HG03575 (cell line): Measurements from ENCODE around the gene REEP3.

Experiments used
- ATAC-seq: cut with Tn5 transposase; IDR thresholded peaks from one replicate; pipeline ENCODE4 v1.9.1; 2021; ENCODE audit not compliant: unreplicated experiment, insufficient number of reproducible peaks, low FRiP score; ENCODE audit errors: extremely low read depth

The REEP3 gene

DNA sequence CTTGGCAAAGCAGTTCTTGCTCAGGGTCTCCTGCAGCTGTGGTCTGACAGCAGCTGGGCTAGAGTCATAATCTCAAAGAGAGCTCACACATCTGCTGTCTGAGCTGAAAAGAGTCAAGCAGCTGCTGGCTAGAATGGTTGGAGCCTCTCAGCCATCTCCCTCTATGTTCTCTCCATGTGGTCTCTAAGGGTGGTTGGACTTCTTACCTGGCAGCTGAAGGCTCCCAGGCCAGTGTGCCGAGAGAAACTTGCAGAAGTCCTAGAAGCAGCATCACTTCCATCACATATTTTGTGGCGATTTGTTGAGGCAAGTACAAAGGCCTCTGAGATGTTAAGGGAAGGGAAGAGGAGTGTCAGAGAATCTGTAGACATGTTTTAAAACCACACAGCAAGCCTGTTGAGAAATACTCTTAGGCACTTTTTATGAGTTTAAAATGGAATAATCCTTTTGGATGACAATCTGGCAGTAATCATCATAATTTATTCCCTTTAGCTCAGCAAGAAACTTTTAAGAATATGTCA, 93.2 kb downstream of the REEP3 start:
- no peak for ATAC-seq

DNA sequence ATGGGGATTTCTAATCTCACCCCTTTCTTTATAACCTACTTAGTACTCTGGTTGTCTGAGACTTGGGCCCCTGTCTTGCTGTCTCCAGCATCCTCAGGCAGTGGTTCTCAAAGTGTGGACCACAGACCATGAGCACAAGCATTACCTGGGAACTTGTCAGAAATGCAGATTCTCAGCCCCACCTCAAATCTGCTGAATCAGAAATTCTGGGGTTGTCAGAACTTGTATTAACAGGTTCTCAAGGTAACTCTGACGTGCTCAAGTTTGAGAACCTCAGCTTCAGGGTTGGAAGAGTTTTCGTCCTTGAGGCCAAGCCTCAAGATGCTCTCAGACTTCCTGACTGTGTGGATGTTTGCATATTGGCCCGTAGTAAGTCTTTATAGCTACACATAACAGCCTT, 97.4 kb downstream of the REEP3 start:
- ATAC-seq, result no peak

DNA sequence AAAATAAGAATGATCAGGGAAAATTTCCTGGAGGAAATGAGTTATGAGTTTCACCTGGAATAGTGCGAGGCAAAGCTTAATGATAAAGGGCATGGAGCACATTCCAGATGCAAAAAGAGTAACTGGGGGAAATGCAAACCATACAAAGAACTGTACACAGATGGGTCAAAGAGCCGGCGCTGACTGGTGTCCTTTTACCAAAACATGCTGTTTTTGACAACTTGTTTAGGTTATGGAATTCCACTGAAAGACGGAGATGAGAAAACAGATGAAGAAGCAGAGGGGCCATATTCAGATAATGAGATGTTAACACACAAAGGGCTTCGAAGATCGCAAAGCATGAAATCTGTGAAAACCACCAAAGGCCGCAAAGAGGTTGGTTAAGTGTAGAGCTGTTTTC, 98.2 kb downstream of the REEP3 start:
- ATAC-seq, result no peak

- ATAC-seq, result no peak
These were observed 100.9 kb downstream of the REEP3 start for GRCh38 chr10:63622097-63622496.

GRCh38 chr10:63624701-63625100, 103.5 kb downstream of the REEP3 start:
- ATAC-seq, result no peak

- ATAC-seq, result no peak
These were observed 106.2 kb downstream of the REEP3 start for GRCh38 chr10:63627396-63627795.

- no peak for ATAC-seq
These were observed 106.7 kb downstream of the REEP3 start for GRCh38 chr10:63627881-63628296.

DNA sequence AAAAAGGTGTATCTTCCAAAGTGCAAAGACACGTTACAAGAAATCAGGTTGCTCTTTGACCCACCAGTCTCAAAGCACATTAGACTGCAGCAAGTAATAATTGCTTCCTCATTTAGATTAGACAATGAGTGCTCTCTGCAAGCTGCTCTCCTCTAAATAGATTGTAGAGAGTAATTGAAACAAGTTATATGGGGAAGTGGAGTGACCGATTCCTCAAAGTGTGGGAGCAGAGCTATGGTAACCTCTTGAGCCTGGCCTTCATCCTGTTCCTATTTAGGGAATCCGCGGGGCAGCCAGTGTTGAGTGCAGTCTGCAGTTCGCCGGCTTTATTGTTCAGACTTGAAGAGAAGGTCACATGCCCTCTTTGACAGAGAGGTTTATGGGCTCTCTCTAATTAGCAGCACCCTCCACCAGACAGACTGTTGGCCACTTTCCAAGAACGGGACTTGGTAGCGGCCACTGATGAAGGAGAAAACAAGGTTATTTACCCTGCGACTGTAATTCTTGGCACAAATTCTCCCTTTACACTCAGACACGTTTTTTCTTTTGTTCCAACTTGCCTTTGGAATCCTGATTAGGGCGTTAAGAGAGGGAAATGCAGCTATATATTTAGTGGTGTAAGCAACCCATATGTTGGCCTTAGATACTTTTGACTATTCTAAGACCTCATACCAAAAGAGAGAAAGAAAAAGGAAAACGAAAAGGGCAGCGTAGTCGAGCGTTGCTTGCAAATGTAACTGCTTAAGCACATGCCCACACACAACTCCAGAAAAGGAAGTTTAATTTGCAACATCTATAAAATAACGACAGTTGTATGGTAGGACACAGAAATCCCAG, 107.5 kb downstream of the REEP3 start:
- ATAC-seq, result peak; percentile 30

GRCh38 chr10:63629363-63630084, 108.3 kb downstream of the REEP3 start:
- ATAC-seq, result peak; percentile 23

DNA sequence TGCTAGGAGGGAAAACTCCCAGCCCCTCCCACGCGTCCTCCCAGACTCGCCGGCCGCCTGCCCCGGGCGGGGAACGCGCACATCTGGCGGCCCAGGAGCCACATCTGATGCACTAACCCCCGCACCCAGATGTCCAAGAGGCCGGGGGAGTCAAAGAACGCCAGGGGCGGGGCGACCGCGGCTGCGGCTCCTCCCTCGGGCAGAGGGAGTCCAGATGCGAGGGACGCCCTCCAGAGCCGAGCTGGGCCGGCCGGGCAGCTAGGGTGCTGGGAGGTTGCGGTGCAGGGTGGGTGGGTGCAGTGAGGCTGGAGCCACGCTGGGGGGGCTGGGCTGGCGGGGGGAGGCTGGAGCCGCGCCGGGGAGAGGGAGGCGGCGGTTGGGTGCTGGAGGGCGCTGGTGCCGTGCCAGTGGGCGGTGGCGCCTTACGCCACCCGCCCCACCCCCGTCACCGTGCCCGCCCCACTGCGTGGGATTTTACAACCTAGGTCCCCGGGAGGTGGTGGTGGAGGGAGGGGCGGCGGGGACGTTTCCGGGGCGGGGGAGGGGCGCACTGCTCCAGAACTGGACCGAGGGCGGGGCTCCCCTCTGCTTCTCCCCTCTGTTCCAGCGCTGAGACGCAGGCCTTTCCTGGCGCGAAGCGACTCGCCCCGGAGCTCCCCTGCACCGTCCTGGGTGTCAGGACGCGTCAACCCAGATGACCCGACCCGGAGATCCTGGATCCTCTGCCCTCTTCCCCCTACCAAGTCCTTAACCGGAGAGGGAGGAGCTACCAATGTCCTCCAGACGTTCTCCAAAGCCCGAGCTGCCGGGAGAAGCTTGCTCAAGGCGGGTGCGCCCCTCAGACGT, 109.1 kb downstream of the REEP3 start:
- ATAC-seq, result peak; percentile 34

GRCh38 chr10:63630931-63631680, 109.9 kb downstream of the REEP3 start:
- no peak for ATAC-seq

DNA sequence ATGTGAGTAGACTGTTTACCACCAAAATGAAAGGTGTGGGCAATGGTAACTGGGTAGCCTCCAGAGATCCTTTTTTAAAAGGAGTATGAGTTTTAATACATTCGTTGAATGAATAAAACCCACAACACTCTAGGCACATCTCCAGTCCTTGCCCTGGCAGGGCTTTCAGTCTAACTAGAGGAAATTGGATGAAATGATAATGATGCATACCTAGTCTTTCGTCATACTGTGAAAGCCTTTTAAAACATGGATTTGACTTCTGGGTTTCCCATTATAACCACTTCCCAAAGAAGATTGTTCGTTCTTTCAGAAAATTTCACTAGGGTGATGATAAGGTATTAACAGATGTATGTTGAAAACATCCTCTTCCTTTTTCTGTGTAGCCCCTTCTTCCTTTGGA, 110.8 kb downstream of the REEP3 start:
- ATAC-seq, result no peak

DNA sequence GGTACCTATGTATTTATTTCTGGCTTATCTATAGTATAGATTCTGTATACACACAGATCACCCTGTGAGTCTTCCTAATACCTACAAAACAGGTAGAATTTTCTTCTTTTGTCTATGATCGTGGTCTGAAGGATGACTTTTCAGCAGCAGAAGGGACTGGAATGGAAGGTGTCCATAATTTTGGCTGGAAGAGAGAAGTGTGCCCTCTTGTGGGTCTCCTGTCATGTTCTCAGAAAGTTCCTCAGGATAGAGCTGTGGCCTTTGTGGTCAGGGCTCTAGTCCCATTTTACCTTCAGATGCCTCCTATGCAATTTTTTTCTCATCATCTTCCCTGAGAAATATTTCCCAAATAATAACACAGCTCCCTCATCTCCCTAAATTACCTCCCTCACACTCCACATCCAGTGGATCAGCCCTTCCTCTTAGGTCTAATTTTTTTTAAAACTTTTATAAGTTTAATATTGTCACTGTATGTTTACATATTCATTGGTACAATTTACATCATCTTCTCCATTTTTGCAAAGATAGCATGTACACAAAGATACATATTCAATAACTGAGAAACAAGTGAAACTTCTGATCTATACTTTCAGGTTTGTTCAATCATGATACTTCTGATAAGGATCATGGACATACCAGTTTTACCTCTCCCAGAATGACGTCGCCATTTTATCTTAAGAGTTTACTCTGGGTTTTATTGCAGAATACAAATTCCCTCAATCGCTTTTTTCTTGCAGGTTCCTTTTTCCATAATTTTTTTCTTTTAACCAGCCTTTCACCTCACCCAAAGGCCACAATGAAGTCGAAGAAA, 112.7 kb downstream of the REEP3 start:
- no peak for ATAC-seq

DNA sequence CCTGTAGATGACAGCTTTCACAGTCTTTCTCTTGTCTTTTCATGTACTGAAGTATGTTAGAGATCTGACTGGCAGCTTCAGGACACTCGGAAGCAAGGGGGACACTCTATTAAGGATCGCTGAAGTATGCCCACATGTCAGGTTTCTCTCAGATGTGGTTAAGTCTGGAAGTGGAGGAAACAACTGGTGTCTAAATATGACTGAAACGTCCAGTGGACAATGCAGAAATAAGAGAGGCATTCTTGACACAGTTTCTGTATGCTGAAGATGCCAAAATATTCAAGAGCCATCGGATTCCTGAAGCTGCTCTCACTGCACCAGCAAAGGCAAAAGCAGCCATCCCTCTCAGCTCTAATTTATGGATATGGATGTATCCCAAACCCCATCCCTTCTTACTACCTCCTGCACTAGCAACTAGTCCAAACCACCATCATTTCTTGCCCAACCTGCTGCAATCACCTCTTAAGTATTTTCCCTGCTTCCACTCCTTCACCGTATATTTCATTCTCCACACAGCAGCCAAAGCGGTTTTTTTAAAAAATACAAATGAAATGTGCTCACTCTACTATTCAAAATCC, 113.4 kb downstream of the REEP3 start:
- no peak for ATAC-seq

DNA sequence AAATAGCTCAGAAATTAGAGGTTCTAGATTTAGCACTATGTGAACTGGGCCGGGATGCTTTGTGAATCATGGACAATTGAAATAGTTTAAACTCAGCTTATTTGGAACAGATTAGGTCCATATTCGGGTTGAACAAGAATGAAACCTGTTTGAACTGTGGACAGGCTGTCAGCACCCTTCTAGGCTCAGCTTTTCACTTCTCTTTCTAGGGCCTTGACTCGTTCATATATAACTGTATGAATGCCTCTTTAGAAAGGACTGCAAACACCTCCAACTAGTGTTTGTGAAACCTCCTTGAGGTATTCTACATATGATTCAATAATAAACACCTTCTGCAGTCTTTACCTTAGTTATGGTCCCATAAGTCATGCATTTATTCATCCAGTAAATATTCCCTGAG, 115.6 kb downstream of the REEP3 start:
- ATAC-seq, result no peak

DNA sequence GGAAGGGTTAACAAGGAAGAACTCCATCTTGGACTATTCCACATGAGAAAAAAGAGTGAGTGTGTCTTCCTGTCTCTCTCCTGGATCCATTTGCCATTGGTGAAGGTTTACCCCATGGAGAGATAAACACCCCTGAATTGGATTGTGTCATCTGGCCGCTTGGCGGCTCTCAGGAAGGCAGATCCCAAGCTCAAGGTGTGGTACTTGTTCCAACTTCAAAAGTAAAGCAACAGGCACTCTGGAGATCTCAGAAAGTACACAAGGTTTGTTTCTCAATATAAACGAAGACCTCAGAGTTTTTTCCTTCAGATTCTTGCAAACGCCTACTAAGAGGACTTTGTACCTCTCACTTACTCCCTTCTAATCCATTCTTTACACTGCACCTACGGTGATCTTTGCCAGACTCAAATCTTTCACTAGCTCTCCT, 116.7 kb downstream of the REEP3 start:
- no peak for ATAC-seq

DNA sequence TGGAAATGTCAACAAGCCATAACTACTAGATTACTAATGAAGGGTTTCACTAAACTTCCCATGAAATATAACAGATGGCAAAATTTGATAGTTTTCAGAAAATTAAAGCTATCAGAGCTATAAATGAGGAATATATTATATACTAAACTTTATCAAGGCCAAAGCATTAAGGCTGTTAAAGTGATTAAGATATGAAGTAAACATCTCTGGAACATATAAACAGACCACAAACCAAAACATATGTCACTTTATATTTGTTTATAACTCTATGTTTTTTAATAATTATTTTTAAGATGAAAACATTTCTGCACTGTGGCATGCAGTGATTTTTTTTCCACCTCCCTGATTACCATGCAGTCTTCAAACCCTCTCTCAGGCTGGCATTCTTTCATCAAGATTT, 120.2 kb downstream of the REEP3 start:
- ATAC-seq, result no peak

DNA sequence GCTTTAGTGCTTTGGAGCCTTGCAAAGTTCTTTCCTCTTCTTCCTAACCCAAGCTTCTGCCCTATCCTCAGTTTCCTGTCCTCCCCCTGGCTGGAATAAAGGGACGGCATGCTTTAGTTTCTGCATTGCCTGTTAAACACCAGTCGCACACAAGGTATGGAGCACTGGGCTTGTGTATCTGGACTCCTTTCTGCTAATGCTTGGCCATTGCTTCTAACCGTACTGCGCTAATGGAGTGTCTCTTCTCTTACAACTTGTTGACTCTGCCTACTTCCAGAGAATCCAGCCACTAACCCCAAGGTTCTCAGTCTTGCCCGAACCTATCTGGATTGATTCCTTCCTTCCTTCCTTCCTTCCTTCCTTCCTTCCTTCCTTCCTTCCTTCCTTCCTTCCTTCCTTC, 120.6 kb downstream of the REEP3 start:
- no peak for ATAC-seq
